KG1 (cell line): ENCODE data around the gene TTC16.

Experiments used
- DNase-seq: peaks from one replicate; lab custom pipeline; 2025; lab: John Stamatoyannopoulos, UW

TTC16 gene

GRCh38 chr9:127697575-127697974 lies 18.3 kb upstream of the TTC16 start:
- no peak for DNase-seq

- DNase-seq: no peak
Observed at GRCh38 chr9:127698386-127698785, 17.5 kb upstream of the TTC16 start.

- no peak for DNase-seq
Observed at GRCh38 chr9:127698985-127699670, 16.8 kb upstream of the TTC16 start.

- DNase-seq: no peak
Observed at GRCh38 chr9:127700140-127700539, 15.7 kb upstream of the TTC16 start.

GRCh38 chr9:127700594-127701255 lies 15.2 kb upstream of the TTC16 start:
- DNase-seq: no peak

GRCh38 chr9:127703289-127703946 lies 12.5 kb upstream of the TTC16 start:
- no peak for DNase-seq

GRCh38 chr9:127705577-127706379 lies 10.1 kb upstream of the TTC16 start:
- DNase-seq: no peak

GRCh38 chr9:127706836-127707241 lies 9.0 kb upstream of the TTC16 start, which contains the start of gene CFAP157:
Gene CFAP157, plus strand, starts transcription at chr9:127706988. Its CDS starts 44 bp downstream, at chr9:127707032.
- DNase-seq: no peak

GRCh38 chr9:127707766-127708165 lies 8.1 kb upstream of the TTC16 start:
- DNase-seq: no peak

- no peak for DNase-seq
Observed at GRCh38 chr9:127708952-127709587, 6.8 kb upstream of the TTC16 start.

GRCh38 chr9:127710204-127710783 lies 5.6 kb upstream of the TTC16 start:
- no peak for DNase-seq

- DNase-seq: peak; percentile 18
Observed at GRCh38 chr9:127711226-127711701, 4.6 kb upstream of the TTC16 start.

- no peak for DNase-seq
Observed at GRCh38 chr9:127711831-127712274, 4.0 kb upstream of the TTC16 start.

- DNase-seq: no peak
Observed at GRCh38 chr9:127712371-127712770, 3.5 kb upstream of the TTC16 start.

GRCh38 chr9:127712867-127713266 lies 3.0 kb upstream of the TTC16 start:
- no peak for DNase-seq

GRCh38 chr9:127714020-127714750 lies 1.7 kb upstream of the TTC16 start:
- no peak for DNase-seq

GRCh38 chr9:127714951-127715469 lies 869 bp upstream of the TTC16 start:
- no peak for DNase-seq

- DNase-seq: no peak
Observed at GRCh38 chr9:127716412-127716811, 533 bp downstream of the TTC16 start.

GRCh38 chr9:127717766-127718165 lies 1.9 kb downstream of the TTC16 start:
- no peak for DNase-seq
